ENCODE results near the gene HMX3. TPM values are rescaled to one million over a fixed set of nuclear protein-coding genes. Genes with fewer than 3 reads are reported as not detected.

HMX3 gene
- polyA plus RNA-seq, 1 experiment: not detected

DNA sequence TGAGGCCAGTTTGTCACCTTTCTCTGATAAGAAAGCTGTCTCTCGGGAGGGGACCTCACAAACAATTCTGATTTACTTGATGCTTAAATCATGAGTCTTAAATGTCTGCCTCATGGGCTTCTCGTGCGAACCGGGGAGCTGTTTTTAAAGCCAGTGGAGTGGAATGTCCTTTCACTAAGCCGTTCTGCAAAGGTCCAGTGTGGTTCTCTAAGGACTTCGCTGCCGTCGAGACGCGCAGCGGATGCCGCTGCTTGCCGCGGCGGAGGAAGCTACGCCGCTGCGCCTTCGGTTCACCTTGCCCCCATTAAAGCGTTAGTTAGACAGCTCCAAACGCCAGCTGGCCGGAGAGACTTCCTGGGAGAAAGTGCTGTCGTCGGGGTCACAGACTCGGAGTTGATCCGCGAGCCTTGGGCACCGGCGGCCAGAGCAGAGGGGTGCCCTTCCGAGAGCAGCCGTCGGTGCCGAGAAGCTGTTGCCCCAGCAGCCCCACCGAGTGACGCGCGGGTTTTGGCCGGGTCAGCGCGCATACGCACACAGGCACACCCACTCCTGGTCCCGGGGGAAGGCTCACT lies 1.3 kb upstream of the HMX3 start:
- no peaks in the 10 kb centered on the region for H3K36me3 ChIP-seq (ENCODE audit: control insufficient read depth, insufficient read depth, low read length)
- TF ChIP-seq, protein P1, sequence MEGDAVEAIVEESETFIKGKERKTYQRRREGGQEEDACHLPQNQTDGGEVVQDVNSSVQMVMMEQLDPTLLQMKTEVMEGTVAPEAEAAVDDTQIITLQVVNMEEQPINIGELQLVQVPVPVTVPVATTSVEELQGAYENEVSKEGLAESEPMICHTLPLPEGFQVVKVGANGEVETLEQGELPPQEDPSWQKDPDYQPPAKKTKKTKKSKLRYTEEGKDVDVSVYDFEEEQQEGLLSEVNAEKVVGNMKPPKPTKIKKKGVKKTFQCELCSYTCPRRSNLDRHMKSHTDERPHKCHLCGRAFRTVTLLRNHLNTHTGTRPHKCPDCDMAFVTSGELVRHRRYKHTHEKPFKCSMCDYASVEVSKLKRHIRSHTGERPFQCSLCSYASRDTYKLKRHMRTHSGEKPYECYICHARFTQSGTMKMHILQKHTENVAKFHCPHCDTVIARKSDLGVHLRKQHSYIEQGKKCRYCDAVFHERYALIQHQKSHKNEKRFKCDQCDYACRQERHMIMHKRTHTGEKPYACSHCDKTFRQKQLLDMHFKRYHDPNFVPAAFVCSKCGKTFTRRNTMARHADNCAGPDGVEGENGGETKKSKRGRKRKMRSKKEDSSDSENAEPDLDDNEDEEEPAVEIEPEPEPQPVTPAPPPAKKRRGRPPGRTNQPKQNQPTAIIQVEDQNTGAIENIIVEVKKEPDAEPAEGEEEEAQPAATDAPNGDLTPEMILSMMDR (IDR thresholded peaks at IDR 0.05; ENCODE audit: insufficient read depth, low read depth, low read length): no peak
- H3K4me3 ChIP-seq (ENCODE audit: low read depth, low read length): no peak overlapping the region
- CTCF ChIA-PET: interaction anchor here (0.8 to 1.7 kb wide), 3 partner anchors 424 to 834 kb away, joined by 3 to 4 read pairs (median 4); no protein-coding TSS in a partner anchor
- POLR2A ChIA-PET: no interaction called here
- no peak for DNase-seq (ENCODE audit: low read depth)
- H3K27me3 ChIP-seq (ENCODE audit: control insufficient read depth, insufficient read depth, low read length): peaks cover 69% of the 10 kb centered on the region

DNA sequence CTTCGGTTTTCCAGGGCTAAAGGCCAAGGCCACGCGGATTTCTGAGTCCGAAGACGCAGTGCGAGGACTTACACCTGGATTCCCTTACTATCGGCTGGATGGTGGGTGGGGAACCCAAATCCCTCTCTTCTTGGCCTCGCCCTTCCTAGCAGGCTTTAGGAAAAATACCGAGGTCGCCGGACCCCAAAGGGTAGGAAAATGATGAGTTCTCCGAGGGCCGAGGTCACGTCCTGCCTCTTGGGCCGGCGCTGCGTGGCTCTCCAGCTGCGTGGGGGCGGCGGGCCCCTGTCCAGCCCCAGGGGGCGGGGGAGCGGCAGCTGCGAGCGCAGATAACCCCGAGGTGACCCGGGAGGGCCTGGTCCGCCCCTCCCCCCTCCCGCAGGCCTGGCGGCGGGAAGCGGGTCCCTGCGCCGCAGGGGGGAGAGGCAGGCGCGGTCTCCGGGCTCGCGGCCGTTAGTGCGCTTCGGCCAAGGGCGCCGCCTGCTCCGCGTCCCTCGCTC lies 805 bp upstream of the HMX3 start:
- CTCF ChIA-PET: interaction anchor here (1.4 to 1.7 kb wide), 2 partner anchors 425 to 834 kb away, joined by 4 read pairs; no protein-coding TSS in a partner anchor
- no peak overlapping the region for H3K4me3 ChIP-seq (ENCODE audit: low read depth, low read length)

DNA sequence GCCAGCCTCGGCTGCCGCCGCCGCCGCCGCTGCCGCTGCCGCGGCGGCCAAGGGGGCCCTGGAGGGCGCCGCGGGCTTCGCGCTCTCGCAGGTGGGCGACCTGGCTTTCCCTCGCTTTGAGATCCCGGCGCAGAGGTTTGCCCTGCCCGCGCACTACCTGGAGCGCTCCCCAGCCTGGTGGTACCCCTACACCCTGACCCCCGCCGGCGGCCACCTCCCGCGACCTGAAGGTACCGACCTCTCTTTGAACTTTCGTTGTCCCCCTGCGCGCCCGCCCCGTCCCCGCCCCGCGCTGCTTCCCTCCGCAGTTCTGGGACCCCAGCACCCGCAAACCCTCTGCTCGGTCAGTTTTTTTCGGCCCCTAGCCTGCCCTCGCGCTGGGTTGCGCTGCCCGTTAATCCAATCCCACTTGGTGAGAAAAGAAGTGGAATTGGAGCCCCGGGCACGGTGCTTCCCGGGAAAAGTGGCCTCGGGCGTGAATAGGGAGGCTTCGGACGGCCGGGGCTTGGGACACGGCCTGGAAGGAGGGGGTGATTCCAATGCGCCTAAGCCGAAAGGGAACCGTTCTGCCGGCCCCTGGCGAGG lies 543 bp downstream of the HMX3 start:
- Histone ChIP-seq H3K27me3 (ENCODE audit: control insufficient read depth, insufficient read depth, low read length) (peaks cover 83% of the 10 kb centered on the region), H3K4me3 (ENCODE audit: low read depth, low read length) (no peak overlapping the region), H3K36me3 (ENCODE audit: control insufficient read depth, insufficient read depth, low read length) (no peaks in the 10 kb centered on the region)
- POLR2A ChIA-PET: no interaction called here
- CTCF ChIA-PET: interaction anchor here (0.7 kb wide), 1 partner anchor 77 kb away, joined by 3 read pairs; no protein-coding TSS in a partner anchor
- no peak for DNase-seq (ENCODE audit: low read depth)
- TF ChIP-seq, protein P1 (IDR thresholded peaks at IDR 0.05; ENCODE audit: insufficient read depth, low read depth, low read length): no peak

More for the DNA sequence above, 805 bp upstream of the HMX3 start:
- POLR2A ChIA-PET: no interaction called here
- no peak for DNase-seq (ENCODE audit: low read depth)
- Histone ChIP-seq H3K27me3 (ENCODE audit: control insufficient read depth, insufficient read depth, low read length) (peaks cover 74% of the 10 kb centered on the region), H3K36me3 (ENCODE audit: control insufficient read depth, insufficient read depth, low read length) (no peaks in the 10 kb centered on the region)
- TF ChIP-seq, protein P1 (IDR thresholded peaks at IDR 0.05; ENCODE audit: insufficient read depth, low read depth, low read length): no peak

DNA sequence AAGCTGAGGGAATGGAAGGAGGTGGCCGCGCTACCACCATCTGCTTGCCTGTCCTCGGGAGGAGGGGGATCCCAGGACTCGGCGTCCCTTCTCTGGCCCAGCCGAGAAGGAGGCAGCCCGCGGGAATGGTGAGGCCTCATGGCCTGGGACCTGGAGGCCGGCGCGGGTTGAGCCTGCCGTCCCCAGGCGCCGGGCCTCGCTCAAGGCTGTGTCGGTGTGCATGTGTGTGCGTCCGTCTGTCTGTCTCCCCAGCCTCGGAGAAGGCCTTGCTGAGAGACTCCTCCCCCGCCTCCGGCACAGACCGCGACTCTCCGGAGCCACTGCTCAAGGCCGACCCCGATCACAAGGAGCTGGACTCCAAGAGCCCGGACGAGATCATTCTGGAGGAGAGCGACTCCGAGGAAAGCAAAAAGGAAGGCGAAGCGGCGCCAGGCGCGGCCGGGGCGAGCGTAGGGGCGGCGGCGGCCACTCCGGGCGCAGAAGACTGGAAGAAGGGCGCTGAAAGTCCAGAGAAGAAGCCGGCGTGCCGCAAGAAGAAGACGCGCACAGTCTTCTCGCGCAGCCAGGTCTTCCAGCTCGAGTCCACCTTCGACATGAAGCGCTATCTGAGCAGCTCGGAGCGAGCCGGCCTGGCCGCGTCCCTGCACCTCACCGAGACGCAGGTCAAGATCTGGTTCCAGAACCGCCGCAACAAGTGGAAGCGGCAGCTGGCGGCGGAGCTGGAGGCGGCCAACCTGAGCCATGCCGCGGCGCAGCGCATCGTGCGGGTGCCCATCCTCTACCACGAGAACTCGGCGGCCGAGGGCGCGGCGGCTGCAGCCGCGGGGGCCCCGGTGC lies 1.3 kb downstream of the HMX3 start:
- Histone ChIP-seq H3K27me3 (ENCODE audit: control insufficient read depth, insufficient read depth, low read length) (peaks cover 84% of the 10 kb centered on the region), H3K36me3 (ENCODE audit: control insufficient read depth, insufficient read depth, low read length) (no peaks in the 10 kb centered on the region), H3K4me3 (ENCODE audit: low read depth, low read length) (no peak overlapping the region)
- ChIA-PET CTCF (interaction anchor here (0.7 kb wide), 1 partner anchor 77 kb away, joined by 3 read pairs; no protein-coding TSS in a partner anchor), POLR2A (no interaction called here)
- TF ChIP-seq, protein P1 (IDR thresholded peaks at IDR 0.05; ENCODE audit: insufficient read depth, low read depth, low read length): no peak
- DNase-seq (ENCODE audit: low read depth): no peak

DNA sequence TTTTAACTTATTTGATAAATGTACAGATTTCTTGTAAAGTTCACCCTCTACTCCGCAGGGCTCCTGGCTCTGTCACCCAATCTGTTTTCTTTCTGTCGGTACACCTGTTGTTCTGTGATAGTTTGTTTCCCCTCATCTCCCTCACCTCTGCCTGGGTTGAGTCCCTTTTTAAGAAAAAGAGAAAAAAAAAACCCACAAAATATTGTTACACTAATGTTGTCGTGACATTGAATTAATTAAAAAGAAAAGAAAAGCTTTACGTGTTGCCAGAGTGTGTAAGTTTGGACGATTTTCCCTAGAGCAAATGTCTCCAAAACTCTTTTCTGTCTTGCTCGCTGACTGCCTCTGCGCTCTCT lies 3.4 kb downstream of the HMX3 start:
- CTCF ChIA-PET: interaction anchor here (2.5 kb wide), 1 partner anchor 8 kb away, joined by 7 read pairs; no protein-coding TSS in a partner anchor
- peaks cover 80% of the 10 kb centered on the region for H3K27me3 ChIP-seq (ENCODE audit: control insufficient read depth, insufficient read depth, low read length)
- H3K36me3 ChIP-seq (ENCODE audit: control insufficient read depth, insufficient read depth, low read length): no peaks in the 10 kb centered on the region
- TF ChIP-seq, protein P1 (IDR thresholded peaks at IDR 0.05; ENCODE audit: insufficient read depth, low read depth, low read length): no peak
- no peak overlapping the region for H3K4me3 ChIP-seq (ENCODE audit: low read depth, low read length)
- DNase-seq (ENCODE audit: low read depth): no peak
- POLR2A ChIA-PET: no interaction called here

All from BJ (cell line).